K562 (cell line): ENCODE results near the gene COA4. TPM values are rescaled to one million over a fixed set of nuclear protein-coding genes. Genes with fewer than 3 reads are reported as not detected.
A peak's percentile ranks its signal among the peaks of the same experiment; 100 is the strongest.

Experiments
- ATF6 ChIP-seq: sonication (generic); formaldehyde crosslinking; IDR thresholded peaks from 2 replicates; pipeline ENCODE4 v1.4.0; 2020; ENCODE audit warnings: mild to moderate bottlenecking, missing genetic modification reagents
- C11orf30 ChIP-seq: fragments of 450-650 bp; IDR thresholded peaks from 2 replicates; pipeline ENCODE4 v1.6.1; 2016; ENCODE audit warnings: low read depth, mild to moderate bottlenecking
- CCNT2 ChIP-seq: IDR thresholded peaks from 2 replicates; pipeline ENCODE4 v1.6.1; 2011; ENCODE audit warnings: borderline replicate concordance, low read depth, mild to moderate bottlenecking, moderate library complexity, mixed read lengths, low read length; ENCODE audit not compliant: insufficient read length; ENCODE audit errors: extremely low read depth
- CTBP1 ChIP-seq: fragments of 450-650 bp; IDR thresholded peaks from 2 replicates; pipeline ENCODE4 v1.6.1; 2016; ENCODE audit warnings: borderline replicate concordance
- ELF2 ChIP-seq: fragments of 250-450 bp; sonication (Bioruptor Pico); IDR thresholded peaks from 2 replicates; pipeline ENCODE4 v1.5.0; 2021; ENCODE audit warnings: mild to moderate bottlenecking
- FOXA3 ChIP-seq, 2 experiments: fragments of 450-650 bp in 1 of 2; sonication (generic) in 1 of 2; formaldehyde crosslinking; IDR thresholded peaks in 1 of 2; conservative IDR thresholded peaks in 1 of 2; 2 replicates each; pipeline versions ENCODE4 v1.4.0 to v1.8.0; 2020 to 2022; ENCODE audit warnings: mild to moderate bottlenecking in 2 of 2, missing genetic modification reagents in 1 of 2
- FOXJ3 ChIP-seq: sonication (generic); formaldehyde crosslinking; IDR thresholded peaks from 2 replicates; pipeline ENCODE4 v1.4.0; 2020; ENCODE audit warnings: mild to moderate bottlenecking, missing genetic modification reagents
- KAT7 ChIP-seq: sonication (generic); formaldehyde crosslinking; IDR thresholded peaks from 2 replicates; pipeline ENCODE4 v1.8.0; 2022; ENCODE audit warnings: missing genetic modification reagents, mild to moderate bottlenecking, borderline replicate concordance
- KLF16 ChIP-seq: IDR thresholded peaks from 2 replicates; pipeline ENCODE4 v1.6.1; 2016; ENCODE audit warnings: antibody characterized with exemption
- MEF2A ChIP-seq: IDR thresholded peaks from 2 replicates; pipeline ENCODE4 v1.6.1; 2011; ENCODE audit warnings: low read depth, mild to moderate bottlenecking, low read length, moderate library complexity; ENCODE audit not compliant: control insufficient read depth
- MEF2D ChIP-seq: conservative IDR thresholded peaks from 2 replicates; pipeline ENCODE4 v1.6.1; 2016; ENCODE audit warnings: low read depth, missing genetic modification characterization, missing compliant biosample characterization
- MEIS2 ChIP-seq: fragments of 450-650 bp; IDR thresholded peaks from 2 replicates; pipeline ENCODE4 v1.6.1; 2014; ENCODE audit warnings: mild to moderate bottlenecking; ENCODE audit not compliant: partially characterized antibody
- MTA3 ChIP-seq: fragments of 450-650 bp; formaldehyde crosslinking; IDR thresholded peaks from 2 replicates; pipeline ENCODE4 v1.6.1; 2017; ENCODE audit warnings: mild to moderate bottlenecking, borderline replicate concordance
- POLR2AphosphoS5 ChIP-seq: IDR thresholded peaks from 2 replicates; pipeline ENCODE4 v1.6.1; 2011; ENCODE audit warnings: mild to moderate bottlenecking, low read depth, low read length, moderate library complexity; ENCODE audit not compliant: control insufficient read depth, insufficient read depth
- RBM39 ChIP-seq: fragments of 200-400 bp; formaldehyde crosslinking; optimal IDR thresholded peaks from 2 replicates; pipeline ENCODE3; 2018; ENCODE audit warnings: low read depth, low read length
- RFX7 ChIP-seq: fragments of 250-450 bp; sonication (Bioruptor Pico); IDR thresholded peaks from 2 replicates; pipeline ENCODE4 v1.5.1; 2021; ENCODE audit warnings: mild to moderate bottlenecking
- SMARCA4 ChIP-seq: fragments of 450-650 bp; IDR thresholded peaks from 2 replicates; pipeline ENCODE4 v1.6.1; 2016
- SPI1 ChIP-seq: IDR thresholded peaks from 2 replicates; pipeline ENCODE4 v1.6.1; 2011; ENCODE audit warnings: low read depth, low read length, control low read depth, borderline replicate concordance
- XRCC4 ChIP-seq: IDR thresholded peaks from one replicate; pipeline ENCODE4 v1.6.1; 2011; ENCODE audit not compliant: insufficient read depth, insufficient read length; ENCODE audit errors: extremely low read depth
- ZBED1 ChIP-seq: IDR thresholded peaks from 2 replicates; pipeline ENCODE4 v1.6.1; 2014
- ZC3H8 ChIP-seq: fragments of 450-650 bp; IDR thresholded peaks from 2 replicates; pipeline ENCODE4 v1.6.1; 2017
- ZNF766 ChIP-seq: fragments of 200-800 bp; sonication (Bioruptor generic); conservative IDR thresholded peaks from 2 replicates; pipeline ENCODE4 v1.6.1; 2016; ENCODE audit warnings: missing genetic modification characterization, missing compliant biosample characterization
- polyA plus RNA-seq, 8 experiments: library from polyadenylated mRNA; depleted of rRNA in 4 of 8; stranded (reverse) in 5 of 8; unstranded in 3 of 8; fragments of >200 nt; fragmentation: Nextera tagmentation in 2 of 8; fragmentation: Illumina TruSeq in 1 of 8; extraction: Ambion mirVana in 2 of 8; extraction: Trizol in 1 of 8; gene quantifications; 2 replicates each; pipeline versions ENCODE4 v1.2.1 to v1.2.3, GENCODE V29; 2011 to 2014; ENCODE audit warnings: inconsistent platforms in 1 of 8, missing spikeins in 1 of 8
- total RNA-seq, 7 experiments: library from RNA; depleted of rRNA in 6 of 7; stranded (reverse); fragments of >200 nt in 6 of 7; fragmentation: Illumina TruSeq in 2 of 7; extraction: Trizol in 2 of 7; gene quantifications; 2 replicates each; pipeline versions ENCODE4 v1.2.1 to v1.2.3, GENCODE V29; 2011 to 2021; ENCODE audit warnings: low replicate concordance in 1 of 7
- TF ChIP-seq, protein P1 (sequence below): fragments of 450-650 bp; formaldehyde crosslinking; conservative IDR thresholded peaks from 2 replicates; pipeline ENCODE4 v1.4.0; 2022; ENCODE audit warnings: mild to moderate bottlenecking, missing genetic modification characterization
- TF ChIP-seq, protein P2 (sequence below): fragments of 450-650 bp; formaldehyde crosslinking; IDR thresholded peaks from 2 replicates; pipeline ENCODE4 v1.4.0; 2020; ENCODE audit warnings: mild to moderate bottlenecking, moderate library complexity

The COA4 gene
- total and polyA plus RNA-seq, 9 of the 15 experiments (the other 6 are each of a cell fraction or from before 2014, with no cell fraction given): 108 to 255 (median 152) TPM

GRCh38 chr11:73876424-73877310, at the start of gene COA4, which contains the start of gene PAAF1 (continued):
- TF ChIP-seq KAT7 (CRISPR knock-in tag): 0 out of 2 replicates have a peak, but pooled peaks have one; percentile 46
- TF ChIP-seq CCNT2: peak; percentile 51
- no peak for TF ChIP-seq RFX7 (CRISPR knock-in tag)
- no peak for TF ChIP-seq KLF16
- TF ChIP-seq RBM39: no peak
- peak; percentile 40; the same call in 1 of the 2 replicates for TF ChIP-seq SPI1
- 0 out of 2 replicates have a peak, but pooled peaks have one; percentile 41 for TF ChIP-seq ATF6 (CRISPR knock-in tag)
- peak; percentile 64; the same call in 1 of the 2 replicates for TF ChIP-seq ZBED1
- no peak for TF ChIP-seq ZC3H8
- TF ChIP-seq XRCC4: no peak
- peak; percentile 85 for TF ChIP-seq C11orf30
- TF ChIP-seq ZNF766 (CRISPR knock-in tag): peak; percentile 38; the same call in 1 of the 2 replicates
- TF ChIP-seq SMARCA4: no peak
- TF ChIP-seq MEF2D: 0 out of 2 replicates have a peak, but pooled peaks have one; percentile 16
- TF ChIP-seq, protein P1, sequence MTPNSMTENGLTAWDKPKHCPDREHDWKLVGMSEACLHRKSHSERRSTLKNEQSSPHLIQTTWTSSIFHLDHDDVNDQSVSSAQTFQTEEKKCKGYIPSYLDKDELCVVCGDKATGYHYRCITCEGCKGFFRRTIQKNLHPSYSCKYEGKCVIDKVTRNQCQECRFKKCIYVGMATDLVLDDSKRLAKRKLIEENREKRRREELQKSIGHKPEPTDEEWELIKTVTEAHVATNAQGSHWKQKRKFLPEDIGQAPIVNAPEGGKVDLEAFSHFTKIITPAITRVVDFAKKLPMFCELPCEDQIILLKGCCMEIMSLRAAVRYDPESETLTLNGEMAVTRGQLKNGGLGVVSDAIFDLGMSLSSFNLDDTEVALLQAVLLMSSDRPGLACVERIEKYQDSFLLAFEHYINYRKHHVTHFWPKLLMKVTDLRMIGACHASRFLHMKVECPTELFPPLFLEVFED (CRISPR knock-in tag): no peak
- peak; percentile 72; the same call in 1 of the 2 replicates for TF ChIP-seq POLR2AphosphoS5
- TF ChIP-seq ELF2 (CRISPR knock-in tag): peak; percentile 12; the same call in 1 of the 2 replicates
- TF ChIP-seq MEF2A: no peak
- TF ChIP-seq CTBP1: peak; percentile 91
- TF ChIP-seq FOXA3 (CRISPR knock-in tag; conservative IDR thresholded peaks at IDR 0.05 in 1 of 2, IDR thresholded peaks at IDR 0.05 in 1 of 2): peak in 1 of 2 experiments; percentile 69; a peak in 1 of 4 replicates
- TF ChIP-seq MEIS2: peak; percentile 24
- peak; percentile 76 for TF ChIP-seq MTA3
- TF ChIP-seq, protein P2, sequence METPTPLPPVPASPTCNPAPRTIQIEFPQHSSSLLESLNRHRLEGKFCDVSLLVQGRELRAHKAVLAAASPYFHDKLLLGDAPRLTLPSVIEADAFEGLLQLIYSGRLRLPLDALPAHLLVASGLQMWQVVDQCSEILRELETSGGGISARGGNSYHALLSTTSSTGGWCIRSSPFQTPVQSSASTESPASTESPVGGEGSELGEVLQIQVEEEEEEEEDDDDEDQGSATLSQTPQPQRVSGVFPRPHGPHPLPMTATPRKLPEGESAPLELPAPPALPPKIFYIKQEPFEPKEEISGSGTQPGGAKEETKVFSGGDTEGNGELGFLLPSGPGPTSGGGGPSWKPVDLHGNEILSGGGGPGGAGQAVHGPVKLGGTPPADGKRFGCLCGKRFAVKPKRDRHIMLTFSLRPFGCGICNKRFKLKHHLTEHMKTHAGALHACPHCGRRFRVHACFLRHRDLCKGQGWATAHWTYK (CRISPR knock-in tag): peak; percentile 62; the same call in 1 of the 2 replicates
- TF ChIP-seq FOXJ3 (CRISPR knock-in tag): no peak
